ENCODE data around the gene PTPN2.
"Not testable (repeated sequence)": the region's sequence is repeated elsewhere in the genome, so short reads cannot be mapped to it uniquely, and the experiment has no call there.

- TF ChIP-seq KLF1 (tag by site-specific recombination; IDR thresholded peaks at IDR 0.05); SETDB1 (IDR thresholded peaks at IDR 0.05; ENCODE audit: insufficient read length, low read length); TCF7L2 (IDR thresholded peaks at IDR 0.05; ENCODE audit: borderline replicate concordance, low read depth, low read length); CTCF (tag by site-specific recombination; IDR thresholded peaks at IDR 0.05); ZNF341 (tag by site-specific recombination; IDR thresholded peaks at IDR 0.05; ENCODE audit: low read depth); ZNF362 (tag by site-specific recombination; IDR thresholded peaks at IDR 0.05); ZNF248 (tag by site-specific recombination; IDR thresholded peaks at IDR 0.05); ZNF214 (tag by site-specific recombination; IDR thresholded peaks at IDR 0.05; ENCODE audit: borderline replicate concordance): not testable (repeated sequence)
These were observed 10.0 kb downstream of the PTPN2 start for GRCh38 chr18:12873961-12874567.
